SH-SY5Y (cell line): ENCODE measurements around the gene PKP4.

ENCODE experiments used
- GATA2 ChIP-seq: IDR thresholded peaks from 2 replicates; pipeline ENCODE4 v1.6.1; 2011; ENCODE audit warnings: mild to moderate bottlenecking, low read depth, low read length
- GATA3 ChIP-seq: IDR thresholded peaks from 2 replicates; pipeline ENCODE4 v1.6.1; 2011; ENCODE audit warnings: low read depth, mild to moderate bottlenecking, low read length, moderate library complexity

DNA sequence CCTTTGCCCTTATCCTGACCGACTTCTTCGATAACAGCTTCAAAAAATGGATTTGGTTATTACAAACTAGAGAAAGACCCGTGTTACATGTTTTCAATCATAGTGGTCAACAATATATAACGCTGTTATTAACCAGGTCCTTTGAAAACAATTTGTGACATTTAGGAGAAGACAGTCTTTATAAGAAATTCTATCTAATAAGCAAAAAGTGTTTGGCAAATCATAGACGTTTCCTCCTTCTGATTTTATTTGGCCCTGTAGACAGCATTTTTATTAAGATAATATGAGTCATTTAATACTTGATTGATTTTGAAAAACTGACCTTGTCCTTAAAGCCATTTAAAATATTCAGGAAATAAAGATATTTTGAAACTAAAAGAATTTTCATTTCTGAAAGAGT, 177.9 kb downstream of the PKP4 start:
- TF ChIP-seq GATA3 (no peak), GATA2 (no peak)
